ENCODE results near the gene SAMD13.
"Not testable (repeated sequence)": the region's sequence is repeated elsewhere in the genome, so short reads cannot be mapped to it uniquely, and the experiment has no call there.

The SAMD13 gene

GRCh38 chr1:84286071-84286470 lies 15.4 kb upstream of the SAMD13 start:
- no peak for DNase-seq (ENCODE audit: low read depth in 3 of 3)

GRCh38 chr1:84287389-84287788 lies 14.1 kb upstream of the SAMD13 start:
- DNase-seq (ENCODE audit: low read depth in 3 of 3) = not testable (repeated sequence)

- DNase-seq (ENCODE audit: low read depth in 3 of 3) = no peak
These were observed 12.2 kb upstream of the SAMD13 start for GRCh38 chr1:84289169-84289785.

- DNase-seq (ENCODE audit: low read depth in 3 of 3) = no peak
These were observed 9.4 kb upstream of the SAMD13 start for GRCh38 chr1:84291882-84292655.

GRCh38 chr1:84293766-84294165 lies 7.7 kb upstream of the SAMD13 start:
- no peak for DNase-seq (ENCODE audit: low read depth in 3 of 3)

- no peak for DNase-seq (ENCODE audit: low read depth in 3 of 3)
These were observed 6.8 kb upstream of the SAMD13 start for GRCh38 chr1:84294751-84295150.

- DNase-seq (ENCODE audit: low read depth in 3 of 3) = no peak
These were observed 3.8 kb upstream of the SAMD13 start for GRCh38 chr1:84297546-84298244.

- peak in 2 of 3 experiments; percentile 28 to 45 for DNase-seq (ENCODE audit: low read depth in 3 of 3)
These were observed 3.2 kb upstream of the SAMD13 start for GRCh38 chr1:84298328-84298683.

GRCh38 chr1:84298684-84299535 lies 2.6 kb upstream of the SAMD13 start:
- peak in 1 of 3 experiments; percentile 14 for DNase-seq (ENCODE audit: low read depth in 3 of 3)

GRCh38 chr1:84299536-84300170 lies 1.9 kb upstream of the SAMD13 start:
- DNase-seq (ENCODE audit: low read depth in 3 of 3) = no peak

- no peak for DNase-seq (ENCODE audit: low read depth in 3 of 3)
These were observed 1.0 kb upstream of the SAMD13 start for GRCh38 chr1:84300501-84300900.

- DNase-seq (ENCODE audit: low read depth in 3 of 3) = no peak
These were observed 377 bp downstream of the SAMD13 start for GRCh38 chr1:84301785-84302385.

GRCh38 chr1:84303314-84303830 lies 1.9 kb downstream of the SAMD13 start:
- no peak for DNase-seq (ENCODE audit: low read depth in 3 of 3)

GRCh38 chr1:84307398-84307797 lies 5.9 kb downstream of the SAMD13 start:
- no peak for DNase-seq (ENCODE audit: low read depth in 3 of 3)

GRCh38 chr1:84311296-84311695 lies 9.8 kb downstream of the SAMD13 start:
- no peak for DNase-seq (ENCODE audit: low read depth in 3 of 3)

- DNase-seq (ENCODE audit: low read depth in 3 of 3) = no peak
These were observed 18.2 kb downstream of the SAMD13 start for GRCh38 chr1:84319662-84320061.

GRCh38 chr1:84327830-84328229 lies 26.3 kb downstream of the SAMD13 start:
- DNase-seq (ENCODE audit: low read depth in 3 of 3) = no peak

GRCh38 chr1:84330125-84330984 lies 28.8 kb downstream of the SAMD13 start:
- DNase-seq (ENCODE audit: low read depth in 3 of 3) = no peak

- DNase-seq (ENCODE audit: low read depth in 3 of 3) = no peak
These were observed 38.0 kb downstream of the SAMD13 start for GRCh38 chr1:84339503-84339902.

GRCh38 chr1:84344286-84344685 lies 42.8 kb downstream of the SAMD13 start:
- DNase-seq (ENCODE audit: low read depth in 3 of 3) = no peak

Data from stimulated activated CD4-positive, alpha-beta T cell treated with anti-CD3 and anti-CD28 coated beads, TNF-alpha, amount 100 ng/mL, for 24 hours (primary cell).